ENCODE measurements around the gene P2RX6.

P2RX6 gene

DNA sequence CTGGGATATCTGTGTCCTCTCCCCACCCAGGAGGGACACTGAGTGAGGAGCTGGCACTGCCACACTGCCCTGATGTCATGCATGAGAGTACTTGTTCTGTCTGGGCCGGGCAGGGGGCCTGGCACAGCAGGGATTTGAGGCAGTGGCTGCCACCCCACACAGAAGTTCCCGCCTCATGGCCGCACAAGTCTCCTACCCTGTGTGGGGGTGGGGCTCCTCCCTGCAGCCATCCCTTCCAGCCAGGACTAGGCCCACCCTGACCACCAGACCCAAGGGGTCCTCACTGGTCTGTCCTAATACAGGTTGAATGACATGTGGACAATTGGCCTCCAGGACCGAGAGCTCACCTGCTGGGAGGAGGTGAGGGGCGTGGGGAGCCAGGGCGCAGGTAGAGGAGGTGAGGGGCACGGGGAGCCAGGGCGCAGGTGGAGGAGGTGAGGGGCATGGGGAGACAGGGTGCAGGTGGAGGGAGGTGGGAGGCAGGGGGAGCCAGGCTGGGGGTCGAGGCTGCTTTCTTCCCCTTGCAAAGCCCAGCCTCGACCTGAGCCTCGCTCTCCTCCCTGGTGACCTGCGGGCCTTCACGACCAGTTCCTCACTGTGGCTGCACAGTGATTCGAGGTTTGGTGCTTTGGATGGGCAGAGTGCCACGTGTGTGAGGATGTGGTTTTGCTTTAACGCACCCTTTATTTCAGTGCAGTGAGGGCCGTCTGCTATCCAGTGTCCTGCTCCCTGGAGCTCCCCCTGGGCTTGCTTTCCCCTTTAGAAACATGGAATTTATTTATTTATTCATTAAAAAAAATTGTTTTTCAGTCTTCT lies 25.4 kb upstream of the P2RX6 start:
- H3K4me1 ChIP-seq (ENCODE audit: control insufficient read depth, insufficient read depth, low read length): no peaks in the 10 kb centered on the region
- no CpG with 5 or more reads among the region's 17 CpGs for WGBS (ENCODE audit: insufficient coverage, insufficient read length)
- no peaks in the 10 kb centered on the region for H3K9me3 ChIP-seq (ENCODE audit: control insufficient read depth, insufficient read depth, low read length)
- no peak overlapping the region for H3K4me3 ChIP-seq (ENCODE audit: low read length)
- H3K27me3 ChIP-seq (ENCODE audit: control insufficient read depth, insufficient read depth, low read length): no peaks in the 10 kb centered on the region
- H3K27ac ChIP-seq (ENCODE audit: low read length): no peak overlapping the region
- no peak for DNase-seq (ENCODE audit: low read depth, low spot score)
- peaks cover 21% of the 10 kb centered on the region for H3K36me3 ChIP-seq (ENCODE audit: control insufficient read depth, insufficient read depth, low read length)

DNA sequence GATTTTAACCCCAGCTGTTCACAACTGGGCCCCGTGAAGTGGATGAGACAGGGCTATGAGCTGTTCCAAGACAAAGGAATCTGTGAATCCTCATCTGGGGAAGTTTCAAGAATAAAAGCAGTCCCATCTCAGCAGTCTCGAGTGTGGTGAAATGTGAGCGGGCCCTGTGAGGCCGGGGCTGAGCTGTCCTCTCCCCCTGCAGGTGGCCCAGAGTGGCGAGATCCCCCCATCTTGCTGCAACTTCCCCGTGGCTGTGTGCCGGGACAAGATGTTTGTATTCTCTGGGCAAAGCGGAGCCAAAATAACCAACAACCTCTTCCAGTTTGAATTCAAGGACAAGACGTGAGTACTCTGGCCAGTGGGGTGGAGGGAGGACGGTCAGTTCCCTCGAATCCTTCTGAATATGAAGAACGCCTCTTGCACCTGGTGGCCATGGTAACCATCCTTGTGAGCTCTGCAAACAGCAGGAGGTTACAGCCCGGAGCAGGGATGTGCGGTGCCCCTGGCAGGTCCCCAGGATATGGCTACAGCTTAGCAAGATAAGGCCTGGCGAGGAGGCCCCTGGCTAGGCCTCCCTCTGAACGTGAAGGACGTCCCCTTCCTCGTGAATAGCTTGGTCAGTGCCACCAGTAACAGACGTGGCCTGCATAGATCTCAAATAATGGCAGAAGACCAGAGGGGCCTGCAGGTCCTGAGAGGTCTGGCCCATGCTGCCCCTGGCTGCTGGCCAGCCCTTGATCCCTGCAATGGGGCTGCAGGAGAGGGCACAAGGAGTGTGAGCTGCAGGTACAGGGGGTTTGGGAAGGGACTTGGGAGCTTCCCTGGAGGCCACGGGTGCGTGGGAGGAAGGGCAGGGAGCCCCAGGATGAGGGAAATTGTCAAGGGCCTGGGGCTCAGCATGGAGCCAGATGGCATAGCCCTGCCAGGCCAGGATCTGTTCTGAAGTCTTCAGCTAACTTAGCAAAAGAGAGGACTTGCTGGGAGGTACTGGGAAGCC lies 24.5 kb upstream of the P2RX6 start:
- H3K4me3 ChIP-seq (ENCODE audit: low read length): no peak overlapping the region
- H3K27me3 ChIP-seq (ENCODE audit: control insufficient read depth, insufficient read depth, low read length): no peaks in the 10 kb centered on the region
- no peaks in the 10 kb centered on the region for H3K9me3 ChIP-seq (ENCODE audit: control insufficient read depth, insufficient read depth, low read length)
- peaks cover 21% of the 10 kb centered on the region for H3K36me3 ChIP-seq (ENCODE audit: control insufficient read depth, insufficient read depth, low read length)
- no peaks in the 10 kb centered on the region for H3K4me1 ChIP-seq (ENCODE audit: control insufficient read depth, insufficient read depth, low read length)
- H3K27ac ChIP-seq (ENCODE audit: low read length): no peak overlapping the region
- no peak for DNase-seq (ENCODE audit: low read depth, low spot score)
- WGBS (ENCODE audit: insufficient coverage, insufficient read length): no CpG with 5 or more reads among the region's 21 CpGs

DNA sequence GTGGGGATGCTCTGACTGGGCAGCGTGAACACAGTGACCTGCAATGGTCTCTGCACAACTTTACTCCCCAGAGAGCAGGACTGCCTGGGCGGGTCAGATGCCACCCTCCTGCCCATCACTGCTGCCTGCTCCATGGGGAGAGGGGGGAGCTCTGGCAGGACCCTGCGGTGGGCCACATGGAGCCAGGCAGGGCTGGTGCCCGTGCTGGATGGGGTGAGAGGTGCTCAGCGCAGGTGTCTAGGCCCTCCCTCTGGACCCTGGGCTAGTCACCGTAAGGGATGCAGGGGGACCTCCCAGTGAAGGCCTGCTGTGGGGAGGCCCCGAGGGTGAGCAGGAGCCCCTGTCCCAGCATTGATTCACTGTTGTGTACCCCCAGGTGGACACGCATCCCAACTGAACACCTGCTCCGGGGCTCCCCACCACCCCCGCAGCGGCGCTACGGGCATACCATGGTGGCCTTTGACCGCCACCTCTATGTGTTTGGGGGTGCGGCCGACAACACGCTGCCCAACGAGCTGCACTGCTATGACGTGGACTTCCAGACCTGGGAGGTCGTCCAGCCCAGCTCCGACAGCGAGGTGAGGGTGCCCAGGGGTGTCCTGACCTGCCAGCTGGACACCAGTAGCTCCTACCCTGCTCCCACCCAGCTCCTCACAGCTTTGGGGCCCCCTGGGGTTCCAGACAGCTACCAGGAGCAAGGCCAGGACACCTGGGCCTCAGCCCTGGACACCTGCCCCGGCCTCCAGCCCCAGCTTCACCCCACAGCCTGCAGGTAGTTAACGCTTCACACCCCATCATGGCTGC lies 23.5 kb upstream of the P2RX6 start:
- no peaks in the 10 kb centered on the region for H3K27me3 ChIP-seq (ENCODE audit: control insufficient read depth, insufficient read depth, low read length)
- H3K27ac ChIP-seq (ENCODE audit: low read length): no peak overlapping the region
- H3K4me3 ChIP-seq (ENCODE audit: low read length): no peak overlapping the region
- WGBS (ENCODE audit: insufficient coverage, insufficient read length): no CpG with 5 or more reads among the region's 24 CpGs
- DNase-seq (ENCODE audit: low read depth, low spot score): no peak
- no peaks in the 10 kb centered on the region for H3K9me3 ChIP-seq (ENCODE audit: control insufficient read depth, insufficient read depth, low read length)
- no peaks in the 10 kb centered on the region for H3K4me1 ChIP-seq (ENCODE audit: control insufficient read depth, insufficient read depth, low read length)
- H3K36me3 ChIP-seq (ENCODE audit: control insufficient read depth, insufficient read depth, low read length): peaks cover 16% of the 10 kb centered on the region

DNA sequence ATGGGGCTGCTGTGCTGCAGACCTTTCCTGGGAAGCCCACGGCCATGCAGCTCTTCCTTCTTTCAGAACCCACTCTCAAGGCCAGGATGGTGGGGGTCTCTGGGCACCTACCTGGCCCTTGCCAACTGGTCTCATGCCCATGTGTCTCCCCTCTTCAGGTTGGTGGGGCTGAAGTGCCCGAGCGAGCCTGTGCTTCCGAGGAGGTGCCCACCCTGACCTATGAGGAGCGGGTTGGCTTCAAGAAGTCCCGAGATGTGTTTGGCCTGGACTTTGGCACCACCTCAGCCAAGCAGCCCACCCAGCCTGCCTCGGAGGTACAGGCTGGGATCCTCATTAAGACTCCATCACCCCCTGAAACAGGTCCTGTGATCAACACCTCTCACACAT lies 22.9 kb upstream of the P2RX6 start:
- Histone ChIP-seq H3K9me3 (ENCODE audit: control insufficient read depth, insufficient read depth, low read length) (no peaks in the 10 kb centered on the region), H3K27ac (ENCODE audit: low read length) (no peak overlapping the region), H3K36me3 (ENCODE audit: control insufficient read depth, insufficient read depth, low read length) (peaks cover 16% of the 10 kb centered on the region), H3K4me1 (ENCODE audit: control insufficient read depth, insufficient read depth, low read length) (no peaks in the 10 kb centered on the region; the same call in 1 of the 2 replicates), H3K27me3 (ENCODE audit: control insufficient read depth, insufficient read depth, low read length) (no peaks in the 10 kb centered on the region), H3K4me3 (ENCODE audit: low read length) (no peak overlapping the region)
- no CpG with 5 or more reads among the region's 7 CpGs for WGBS (ENCODE audit: insufficient coverage, insufficient read length)
- DNase-seq (ENCODE audit: low read depth, low spot score): no peak

DNA sequence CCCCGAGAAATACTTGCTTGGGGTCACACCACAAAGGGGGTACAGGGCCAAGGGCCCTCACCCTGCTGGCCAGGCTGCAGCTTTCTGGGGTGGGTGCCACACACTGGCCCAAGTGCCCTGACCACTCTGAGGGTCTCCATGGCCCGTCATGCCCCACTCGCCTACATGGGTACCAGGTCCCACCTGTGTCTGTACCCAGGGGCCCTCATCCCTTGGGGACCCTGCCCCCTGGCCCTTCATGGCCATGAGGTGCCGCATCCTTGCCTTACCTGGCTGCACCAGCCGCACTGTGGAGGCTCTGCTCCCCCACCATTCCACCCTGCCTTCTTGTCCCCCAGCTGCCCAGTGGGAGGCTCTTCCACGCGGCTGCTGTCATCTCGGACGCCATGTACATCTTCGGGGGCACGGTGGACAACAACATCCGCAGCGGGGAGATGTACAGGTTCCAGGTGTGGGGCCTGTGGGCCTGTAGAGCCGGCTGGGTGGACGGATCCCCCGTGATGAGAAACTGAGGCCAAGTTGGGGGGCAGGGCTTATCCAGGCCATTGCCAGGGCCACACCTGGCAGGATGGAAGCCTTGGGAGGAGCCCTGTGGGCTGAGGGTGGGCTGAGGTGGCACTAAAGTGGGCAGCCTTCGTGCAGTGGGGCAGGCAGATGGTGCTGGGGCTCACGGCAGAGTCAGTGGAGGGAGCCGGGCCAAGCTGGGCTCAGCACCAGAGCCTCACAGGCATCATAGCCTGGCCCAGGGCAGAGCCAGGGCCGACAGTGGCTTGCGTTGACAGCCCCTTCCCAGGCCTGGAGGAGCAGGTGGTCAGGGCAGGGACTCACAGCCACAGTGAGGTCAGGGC lies 22.3 kb upstream of the P2RX6 start:
- DNase-seq (ENCODE audit: low read depth, low spot score): no peak
- Histone ChIP-seq H3K4me3 (ENCODE audit: low read length) (no peak overlapping the region; the same call in 1 of the 2 replicates), H3K4me1 (ENCODE audit: control insufficient read depth, insufficient read depth, low read length) (no peaks in the 10 kb centered on the region; the same call in 1 of the 2 replicates), H3K36me3 (ENCODE audit: control insufficient read depth, insufficient read depth, low read length) (peaks cover 16% of the 10 kb centered on the region), H3K27ac (ENCODE audit: low read length) (no peak overlapping the region), H3K27me3 (ENCODE audit: control insufficient read depth, insufficient read depth, low read length) (no peaks in the 10 kb centered on the region), H3K9me3 (ENCODE audit: control insufficient read depth, insufficient read depth, low read length) (no peaks in the 10 kb centered on the region)
- WGBS (ENCODE audit: insufficient coverage, insufficient read length): no CpG with 5 or more reads among the region's 21 CpGs

DNA sequence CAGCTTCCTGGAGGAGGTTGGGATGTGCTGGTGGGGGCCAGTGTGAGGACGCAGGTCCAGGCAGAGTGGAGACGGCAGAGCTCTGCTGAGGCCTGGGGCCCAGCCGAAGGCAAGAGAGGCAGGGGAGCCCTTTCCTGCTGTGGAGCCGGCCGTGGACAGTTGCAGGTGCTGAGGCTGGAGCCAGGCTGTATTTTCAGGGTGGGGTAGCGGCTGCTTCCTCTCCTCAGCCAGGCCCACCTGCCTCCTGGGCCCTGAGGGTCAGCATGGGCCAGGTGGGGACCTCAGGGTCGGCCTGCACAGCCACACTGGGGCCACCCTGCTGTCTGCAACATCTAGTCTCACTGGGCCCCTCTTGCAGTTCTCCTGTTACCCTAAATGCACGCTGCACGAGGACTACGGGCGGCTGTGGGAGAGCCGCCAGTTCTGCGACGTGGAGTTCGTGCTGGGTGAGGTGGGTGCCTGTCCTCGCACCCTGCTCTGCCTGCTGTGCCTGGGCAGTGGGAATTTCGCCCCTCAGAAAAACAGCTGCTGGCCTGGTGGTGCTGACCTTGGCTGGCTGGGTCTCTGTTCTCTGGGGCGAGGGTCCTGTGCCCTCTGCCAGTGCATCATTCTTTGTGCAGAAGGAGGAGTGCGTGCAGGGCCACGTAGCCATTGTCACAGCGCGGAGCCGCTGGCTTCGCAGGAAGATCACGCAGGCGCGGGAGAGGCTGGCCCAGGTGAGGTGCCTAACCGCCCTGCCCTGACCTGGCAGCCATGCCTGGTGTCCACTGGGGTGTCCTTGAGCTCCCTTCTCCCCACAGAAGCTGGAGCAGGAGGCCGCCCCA lies 21.4 kb upstream of the P2RX6 start:
- Histone ChIP-seq H3K36me3 (ENCODE audit: control insufficient read depth, insufficient read depth, low read length) (peaks cover 16% of the 10 kb centered on the region), H3K4me1 (ENCODE audit: control insufficient read depth, insufficient read depth, low read length) (no peaks in the 10 kb centered on the region; the same call in 1 of the 2 replicates), H3K27ac (ENCODE audit: low read length) (no peak overlapping the region), H3K4me3 (ENCODE audit: low read length) (no peak overlapping the region; the same call in 1 of the 2 replicates), H3K27me3 (ENCODE audit: control insufficient read depth, insufficient read depth, low read length) (no peaks in the 10 kb centered on the region), H3K9me3 (ENCODE audit: control insufficient read depth, insufficient read depth, low read length) (no peaks in the 10 kb centered on the region)
- no CpG with 5 or more reads among the region's 29 CpGs for WGBS (ENCODE audit: insufficient coverage, insufficient read length)
- DNase-seq (ENCODE audit: low read depth, low spot score): no peak

DNA sequence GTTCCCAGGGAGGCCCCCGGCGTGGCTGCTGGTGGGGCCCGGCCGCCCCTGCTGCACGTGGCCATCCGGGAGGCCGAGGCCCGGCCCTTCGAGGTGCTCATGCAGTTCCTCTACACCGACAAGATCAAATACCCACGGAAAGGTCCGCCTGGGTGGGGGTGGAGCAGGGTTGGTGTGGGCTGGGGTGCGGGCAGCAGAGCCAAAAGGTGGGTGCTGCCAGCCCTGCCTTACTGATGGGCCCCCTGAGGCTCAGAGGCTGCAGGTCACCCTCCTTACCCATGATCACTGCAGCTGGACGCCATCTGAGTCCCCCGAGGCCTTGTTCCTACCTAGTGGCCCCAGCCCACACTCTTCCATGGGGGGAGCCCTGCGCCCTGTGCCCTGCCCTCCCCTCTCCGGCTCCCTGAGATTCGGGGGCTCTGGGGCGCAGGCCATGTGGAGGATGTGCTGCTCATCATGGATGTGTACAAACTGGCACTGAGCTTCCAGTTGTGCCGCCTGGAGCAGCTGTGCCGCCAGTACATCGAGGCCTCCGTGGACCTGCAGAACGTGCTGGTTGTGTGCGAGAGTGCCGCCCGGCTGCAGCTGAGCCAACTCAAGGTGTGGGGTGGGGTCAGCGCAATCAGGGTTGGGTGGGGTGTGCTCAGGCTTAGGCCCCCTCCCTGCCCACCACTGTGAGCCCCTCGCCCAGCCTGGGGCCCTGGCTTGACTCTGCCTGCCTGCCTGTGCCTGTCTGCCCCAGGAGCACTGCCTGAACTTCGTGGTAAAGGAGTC lies 20.6 kb upstream of the P2RX6 start:
- no CpG with 5 or more reads among the region's 30 CpGs for WGBS (ENCODE audit: insufficient coverage, insufficient read length)

DNA sequence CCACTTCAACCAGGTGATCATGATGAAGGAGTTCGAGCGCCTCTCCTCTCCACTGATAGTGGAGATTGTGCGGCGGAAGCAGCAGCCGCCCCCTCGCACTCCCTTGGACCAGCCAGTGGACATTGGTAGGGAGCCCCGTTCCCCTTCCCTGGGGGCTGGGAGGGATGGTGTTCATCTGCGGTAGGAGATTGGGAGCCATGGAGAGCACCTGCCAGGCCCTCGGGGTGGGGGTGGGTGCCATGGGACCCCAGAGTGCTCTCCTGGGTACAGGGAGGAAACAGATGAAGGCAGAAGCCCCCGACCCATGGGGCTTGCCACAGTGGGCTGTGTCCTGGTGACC lies 20.1 kb upstream of the P2RX6 start:
- H3K36me3 ChIP-seq (ENCODE audit: control insufficient read depth, insufficient read depth, low read length): peaks cover 23% of the 10 kb centered on the region
- no CpG with 5 or more reads among the region's 10 CpGs for WGBS (ENCODE audit: insufficient coverage, insufficient read length)
- no peak overlapping the region for H3K27ac ChIP-seq (ENCODE audit: low read length)
- DNase-seq (ENCODE audit: low read depth, low spot score): no peak
- no peaks in the 10 kb centered on the region for H3K27me3 ChIP-seq (ENCODE audit: control insufficient read depth, insufficient read depth, low read length)
- no peak overlapping the region for H3K4me3 ChIP-seq (ENCODE audit: low read length)
- H3K4me1 ChIP-seq (ENCODE audit: control insufficient read depth, insufficient read depth, low read length): no peaks in the 10 kb centered on the region; the same call in 1 of the 2 replicates
- no peaks in the 10 kb centered on the region for H3K9me3 ChIP-seq (ENCODE audit: control insufficient read depth, insufficient read depth, low read length)

More for the DNA sequence above, 20.6 kb upstream of the P2RX6 start:
- Histone ChIP-seq H3K27me3 (ENCODE audit: control insufficient read depth, insufficient read depth, low read length) (no peaks in the 10 kb centered on the region), H3K4me1 (ENCODE audit: control insufficient read depth, insufficient read depth, low read length) (no peaks in the 10 kb centered on the region; the same call in 1 of the 2 replicates), H3K36me3 (ENCODE audit: control insufficient read depth, insufficient read depth, low read length) (peaks cover 17% of the 10 kb centered on the region), H3K4me3 (ENCODE audit: low read length) (no peak overlapping the region), H3K9me3 (ENCODE audit: control insufficient read depth, insufficient read depth, low read length) (no peaks in the 10 kb centered on the region), H3K27ac (ENCODE audit: low read length) (no peak overlapping the region)
- no peak for DNase-seq (ENCODE audit: low read depth, low spot score)

Data from iPS DF 6.9 (cell line).